22Rv1 (cell line): ENCODE results near the gene AQP1.

Experiments
- H3K27ac ChIP-seq: fragments of 450-650 bp; 2 replicates; pipeline ENCODE4 v1.5.1; 2017
- CTCF ChIP-seq: fragments of 450-650 bp; IDR thresholded peaks from 2 replicates; pipeline ENCODE4 v1.5.1; 2017; ENCODE audit warnings: mild to moderate bottlenecking
- ZFX ChIP-seq: fragments of 450-650 bp; IDR thresholded peaks from 2 replicates; pipeline ENCODE4 v1.6.1; 2017; ENCODE audit warnings: antibody characterized with exemption, borderline replicate concordance

AQP1 gene

GRCh38 chr7:30867483-30867882, 44.2 kb upstream of the AQP1 start:
- no peak overlapping the region for H3K27ac ChIP-seq
- TF ChIP-seq CTCF = no peak
- no peak for TF ChIP-seq ZFX

- no peak for TF ChIP-seq CTCF
- no peak for TF ChIP-seq ZFX
- H3K27ac ChIP-seq = no peak overlapping the region
These were observed 41.6 kb upstream of the AQP1 start for GRCh38 chr7:30869794-30870611.

- TF ChIP-seq CTCF = no peak
- no peak for TF ChIP-seq ZFX
- H3K27ac ChIP-seq = no peak overlapping the region
These were observed 40.7 kb upstream of the AQP1 start for GRCh38 chr7:30870821-30871518.

- no peak overlapping the region for H3K27ac ChIP-seq
These were observed 40.0 kb upstream of the AQP1 start for GRCh38 chr7:30871655-30872054.

GRCh38 chr7:30873207-30873606, 38.4 kb upstream of the AQP1 start:
- H3K27ac ChIP-seq = no peak overlapping the region
- TF ChIP-seq CTCF = no peak
- TF ChIP-seq ZFX = no peak

More at GRCh38 chr7:30871655-30872054, 40.0 kb upstream of the AQP1 start:
- TF ChIP-seq ZFX (no peak), CTCF (no peak)

- no peak overlapping the region for H3K27ac ChIP-seq
- no peak for TF ChIP-seq ZFX
- TF ChIP-seq CTCF = no peak
These were observed 38.0 kb upstream of the AQP1 start for GRCh38 chr7:30873656-30874055.
